Measurements from ENCODE around the gene RAPGEF3.

The RAPGEF3 gene

GRCh38 chr12:47750229-47750798, 8.4 kb downstream of the RAPGEF3 start:
- no peak for DNase-seq (ENCODE audit: low read depth)
- H3K4me3 ChIP-seq (ENCODE audit: low read length), result no peak overlapping the region
- TF ChIP-seq CTCF (conservative IDR thresholded peaks at IDR 0.05; ENCODE audit: low read length), result no peak

- DNase-seq (ENCODE audit: low read depth), result no peak
- no peak for TF ChIP-seq CTCF (conservative IDR thresholded peaks at IDR 0.05; ENCODE audit: low read length)
- no peak overlapping the region for H3K4me3 ChIP-seq (ENCODE audit: low read length)
Observed at GRCh38 chr12:47748899-47749298, 9.8 kb downstream of the RAPGEF3 start.

GRCh38 chr12:47748507-47748828, 10.2 kb downstream of the RAPGEF3 start:
- H3K4me3 ChIP-seq (ENCODE audit: low read length), result no peak overlapping the region
- no peak for TF ChIP-seq CTCF (conservative IDR thresholded peaks at IDR 0.05; ENCODE audit: low read length)
- no peak for DNase-seq (ENCODE audit: low read depth)

- TF ChIP-seq CTCF (conservative IDR thresholded peaks at IDR 0.05; ENCODE audit: low read length), result no peak
- H3K4me3 ChIP-seq (ENCODE audit: low read length), result no peak overlapping the region
Observed at GRCh38 chr12:47747596-47748506, 10.8 kb downstream of the RAPGEF3 start.

GRCh38 chr12:47747126-47747525, 11.6 kb downstream of the RAPGEF3 start:
- no peak overlapping the region for H3K4me3 ChIP-seq (ENCODE audit: low read length)
- DNase-seq (ENCODE audit: low read depth), result no peak
- TF ChIP-seq CTCF (conservative IDR thresholded peaks at IDR 0.05; ENCODE audit: low read length), result no peak

More at GRCh38 chr12:47747596-47748506, 10.8 kb downstream of the RAPGEF3 start:
- no peak for DNase-seq (ENCODE audit: low read depth)

GRCh38 chr12:47746523-47746922, 12.2 kb downstream of the RAPGEF3 start:
- no peak for DNase-seq (ENCODE audit: low read depth)
- no peak for TF ChIP-seq CTCF (conservative IDR thresholded peaks at IDR 0.05; ENCODE audit: low read length)
- H3K4me3 ChIP-seq (ENCODE audit: low read length), result no peak overlapping the region

- no peak for DNase-seq (ENCODE audit: low read depth)
- no peak overlapping the region for H3K4me3 ChIP-seq (ENCODE audit: low read length)
- TF ChIP-seq CTCF (conservative IDR thresholded peaks at IDR 0.05; ENCODE audit: low read length), result no peak
Observed at GRCh38 chr12:47746073-47746472, 12.6 kb downstream of the RAPGEF3 start.
